Stimulated activated naive CD8-positive, alpha-beta T cell treated with anti-CD3 and anti-CD28 coated beads, Interleukin-15, amount 100 ng/mL, for 72 hours (primary cell): ENCODE measurements around the gene DOK7.

Experiments used
- ATAC-seq: fragments of 150-1000 bp; cut with Tn5 transposase; 2 replicates; pipeline ENCODE4 v1.10.0; 2021; ENCODE audit warnings: mild to moderate bottlenecking, moderate library complexity
- DNase-seq, 2 donors: peaks; one replicate each; pipeline ENCODE4 v3.0.0; 2021 to 2022
- H3K27ac Mint-ChIP-seq, 2 donors: one replicate each; pipeline ENCODE4 v1.8.0; 2022; ENCODE audit warnings: mild to moderate bottlenecking in 2 of 2, mixed read lengths in 2 of 2, moderate library complexity in 2 of 2
- H3K27me3 Mint-ChIP-seq: one replicate; pipeline ENCODE4 v1.8.0; 2022; ENCODE audit warnings: mixed read lengths
- H3K4me1 Mint-ChIP-seq: one replicate; pipeline ENCODE4 v1.8.0; 2022; ENCODE audit warnings: mild to moderate bottlenecking, mixed read lengths
- H3K4me3 Mint-ChIP-seq, 2 donors: one replicate each; pipeline ENCODE4 v1.8.0; 2022; ENCODE audit warnings: mild to moderate bottlenecking in 2 of 2, mixed read lengths in 2 of 2, moderate library complexity in 1 of 2
- H3K9me3 Mint-ChIP-seq, 2 donors: one replicate each; pipeline ENCODE4 v1.8.0; 2022; ENCODE audit warnings: mixed read lengths in 2 of 2

Gene DOK7

GRCh38 chr4:3436798-3437581, 26.1 kb upstream of the DOK7 start:
- Mint-ChIP-seq H3K4me3 (no peak overlapping the region), H3K9me3 (no peaks in the 10 kb centered on the region), H3K27me3 (no peaks in the 10 kb centered on the region), H3K4me1 (no peaks in the 10 kb centered on the region), H3K27ac (peak overlapping the region; percentile 61 to 86)
- DNase-seq (no peak), ATAC-seq (peak; percentile 47)

- no peak for ATAC-seq
- no peak for DNase-seq
- Mint-ChIP-seq H3K9me3 (no peaks in the 10 kb centered on the region), H3K4me1 (no peaks in the 10 kb centered on the region), H3K27ac (no peak overlapping the region), H3K27me3 (no peaks in the 10 kb centered on the region), H3K4me3 (no peak overlapping the region)
Measured at GRCh38 chr4:3437582-3437936, 25.5 kb upstream of the DOK7 start.

DNA sequence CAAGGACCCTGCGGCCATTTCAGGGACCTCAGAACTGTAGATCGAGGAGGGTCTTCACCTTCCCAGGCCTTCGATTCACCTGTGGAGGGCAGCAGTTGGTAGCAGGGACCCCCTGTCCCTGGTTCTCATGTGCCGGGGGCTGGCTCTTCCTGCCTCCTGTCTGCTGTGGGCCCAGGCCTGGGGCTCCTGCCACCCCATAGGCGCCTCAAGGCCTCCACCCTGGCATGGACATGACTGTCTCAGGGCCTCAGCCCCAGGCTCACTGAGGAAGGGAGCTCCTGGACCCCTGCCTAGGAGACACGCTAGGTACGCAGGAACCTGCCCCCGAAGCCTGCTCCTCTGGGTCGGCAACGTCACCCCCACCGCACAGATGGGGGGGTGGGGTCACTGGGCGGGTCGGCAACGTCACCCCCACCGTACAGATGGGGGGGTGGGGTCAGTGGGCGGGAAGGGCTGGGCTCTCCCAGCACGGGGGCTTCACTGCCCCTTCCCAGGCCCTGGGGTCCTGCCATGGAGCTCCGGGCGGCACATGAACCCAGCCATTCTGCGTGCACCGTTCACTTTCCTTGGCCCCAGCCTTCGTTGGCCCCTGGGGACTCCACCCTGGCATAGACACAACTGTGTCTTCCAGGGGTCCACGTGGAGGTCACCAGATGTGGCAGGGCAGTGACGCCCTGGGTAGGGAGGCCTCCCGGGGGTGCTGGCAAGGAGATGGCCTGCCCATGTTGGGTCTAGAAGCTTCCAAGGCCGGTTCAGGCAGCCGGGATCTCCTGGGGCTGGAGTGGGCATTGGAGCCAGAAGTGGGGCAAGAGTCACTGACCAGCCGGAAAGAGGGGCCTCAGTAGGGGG, 24.9 kb upstream of the DOK7 start:
- H3K4me1 Mint-ChIP-seq: no peaks in the 10 kb centered on the region
- H3K27me3 Mint-ChIP-seq: no peaks in the 10 kb centered on the region
- no peak overlapping the region for H3K4me3 Mint-ChIP-seq
- DNase-seq (no peak), ATAC-seq (no peak)
- no peaks in the 10 kb centered on the region for H3K9me3 Mint-ChIP-seq
- H3K27ac Mint-ChIP-seq: no peak overlapping the region

GRCh38 chr4:3438847-3439180, 24.3 kb upstream of the DOK7 start:
- no peak overlapping the region for H3K4me3 Mint-ChIP-seq
- no peaks in the 10 kb centered on the region for H3K27me3 Mint-ChIP-seq
- H3K4me1 Mint-ChIP-seq: no peaks in the 10 kb centered on the region
- no peaks in the 10 kb centered on the region for H3K9me3 Mint-ChIP-seq
- DNase-seq: no peak
- no peak for ATAC-seq
- H3K27ac Mint-ChIP-seq: peak overlapping the region in 1 of 2 donors; percentile 12

DNA sequence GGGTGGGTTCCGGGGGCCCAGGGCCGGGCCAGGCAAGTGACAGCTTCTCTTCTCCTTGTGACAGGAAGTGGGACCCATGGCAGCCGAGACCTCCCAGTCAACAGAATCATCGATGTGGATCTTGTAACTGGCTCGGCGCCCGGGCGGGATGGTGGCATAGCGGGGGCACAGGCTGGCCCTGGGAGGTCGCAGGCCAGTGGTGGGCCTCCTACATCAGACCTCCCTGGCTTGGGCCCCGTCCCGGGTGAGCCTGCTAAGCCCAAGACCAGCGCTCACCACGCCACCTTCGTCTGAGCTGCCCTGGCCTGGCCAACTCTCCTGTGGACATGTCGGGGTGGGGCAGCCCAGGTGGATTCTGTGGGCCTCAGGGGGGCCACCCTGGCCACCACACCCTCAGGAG, 23.7 kb upstream of the DOK7 start:
- peak overlapping the region in 1 of 2 donors; percentile 59 for H3K27ac Mint-ChIP-seq
- no peak for DNase-seq
- no peak overlapping the region for H3K4me3 Mint-ChIP-seq
- no peak for ATAC-seq
- H3K4me1 Mint-ChIP-seq: no peaks in the 10 kb centered on the region
- no peaks in the 10 kb centered on the region for H3K9me3 Mint-ChIP-seq
- H3K27me3 Mint-ChIP-seq: no peaks in the 10 kb centered on the region

- Mint-ChIP-seq H3K4me3 (no peak overlapping the region), H3K4me1 (no peaks in the 10 kb centered on the region), H3K27me3 (no peaks in the 10 kb centered on the region), H3K27ac (peak overlapping the region in 1 of 2 donors; percentile 86), H3K9me3 (no peaks in the 10 kb centered on the region)
- DNase-seq (no peak), ATAC-seq (no peak)
Measured at GRCh38 chr4:3440011-3440410, 23.1 kb upstream of the DOK7 start.

GRCh38 chr4:3440979-3441500, 22.1 kb upstream of the DOK7 start:
- H3K4me1 Mint-ChIP-seq: no peaks in the 10 kb centered on the region
- no peaks in the 10 kb centered on the region for H3K27me3 Mint-ChIP-seq
- ATAC-seq (no peak), DNase-seq (no peak)
- no peaks in the 10 kb centered on the region for H3K9me3 Mint-ChIP-seq
- H3K4me3 Mint-ChIP-seq: no peak overlapping the region
- no peak overlapping the region for H3K27ac Mint-ChIP-seq

- Mint-ChIP-seq H3K4me3 (no peak within 1 kb of the TSS), H3K27me3 (no peaks in the 10 kb centered on the region), H3K9me3 (no peaks in the 10 kb centered on the region), H3K4me1 (no peaks in the 10 kb centered on the region), H3K27ac (no peak within 1 kb of the TSS)
- DNase-seq: no peak
- no peak for ATAC-seq
Measured at GRCh38 chr4:3441501-3442459, 21.3 kb upstream of the DOK7 start, which contains the start of gene HGFAC. TSS of gene HGFAC (plus strand) at chr4:3441968. CDS start at chr4:3442002, 34 bp downstream.

- Mint-ChIP-seq H3K4me1 (no peaks in the 10 kb centered on the region), H3K27ac (no peak overlapping the region), H3K9me3 (no peaks in the 10 kb centered on the region), H3K27me3 (no peaks in the 10 kb centered on the region), H3K4me3 (no peak overlapping the region)
- no peak for DNase-seq
- no peak for ATAC-seq
Measured at GRCh38 chr4:3442460-3442958, 20.6 kb upstream of the DOK7 start.

DNA sequence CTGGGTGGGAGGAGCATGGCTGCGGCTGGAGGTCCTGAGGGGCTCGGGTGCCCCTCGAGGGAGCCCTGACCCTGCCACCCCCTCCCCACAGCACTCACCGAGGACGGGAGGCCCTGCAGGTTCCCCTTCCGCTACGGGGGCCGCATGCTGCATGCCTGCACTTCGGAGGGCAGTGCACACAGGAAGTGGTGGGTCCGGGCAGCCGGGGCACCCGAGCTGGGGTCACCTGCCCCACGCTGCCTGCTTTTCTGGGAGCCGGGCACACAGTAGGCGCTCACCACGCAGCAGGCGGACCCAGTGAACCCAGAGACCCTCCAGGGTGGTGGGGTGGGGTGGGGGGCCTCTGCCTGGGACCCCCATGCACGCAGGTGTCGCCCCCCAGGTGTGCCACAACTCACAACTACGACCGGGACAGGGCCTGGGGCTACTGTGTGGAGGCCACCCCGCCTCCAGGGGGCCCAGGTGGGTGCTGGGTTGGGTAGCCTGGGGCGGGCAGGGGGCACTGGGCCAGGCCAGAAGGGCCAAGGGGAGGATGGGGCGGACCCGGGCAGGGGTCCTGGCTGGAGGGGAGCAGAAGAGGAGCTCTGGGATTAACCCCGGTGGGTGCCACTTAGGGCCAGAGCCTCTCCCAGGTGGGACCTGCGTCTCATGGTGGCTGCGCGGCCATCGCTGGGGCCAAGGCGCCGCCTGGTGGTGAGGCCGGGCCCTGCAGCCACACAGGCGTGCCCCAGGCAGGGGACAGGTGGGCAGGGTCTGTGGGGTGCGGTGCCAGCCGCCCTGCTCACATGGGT, 20.0 kb upstream of the DOK7 start:
- no peak overlapping the region for H3K27ac Mint-ChIP-seq
- H3K9me3 Mint-ChIP-seq: no peaks in the 10 kb centered on the region
- no peaks in the 10 kb centered on the region for H3K27me3 Mint-ChIP-seq
- peak; percentile 73 to 79 for DNase-seq
- ATAC-seq: peak; percentile 58
- H3K4me3 Mint-ChIP-seq: no peak overlapping the region
- H3K4me1 Mint-ChIP-seq: no peaks in the 10 kb centered on the region

- Mint-ChIP-seq H3K27ac (no peak overlapping the region), H3K4me3 (no peak overlapping the region)
- ATAC-seq: no peak
Measured at GRCh38 chr4:3443750-3444309, 19.3 kb upstream of the DOK7 start.

GRCh38 chr4:3444351-3445110, 18.6 kb upstream of the DOK7 start:
- H3K27me3 Mint-ChIP-seq: no peaks in the 10 kb centered on the region
- no peaks in the 10 kb centered on the region for H3K9me3 Mint-ChIP-seq
- no peak overlapping the region for H3K4me3 Mint-ChIP-seq
- H3K27ac Mint-ChIP-seq: no peak overlapping the region
- DNase-seq (no peak), ATAC-seq (no peak)
- H3K4me1 Mint-ChIP-seq: no peaks in the 10 kb centered on the region

More at GRCh38 chr4:3443750-3444309, 19.3 kb upstream of the DOK7 start:
- H3K27me3 Mint-ChIP-seq: no peaks in the 10 kb centered on the region
- no peaks in the 10 kb centered on the region for H3K9me3 Mint-ChIP-seq
- no peaks in the 10 kb centered on the region for H3K4me1 Mint-ChIP-seq
- DNase-seq: no peak

GRCh38 chr4:3445111-3445820, 17.8 kb upstream of the DOK7 start:
- Mint-ChIP-seq H3K9me3 (no peaks in the 10 kb centered on the region), H3K27ac (no peak overlapping the region), H3K4me1 (no peaks in the 10 kb centered on the region), H3K27me3 (no peaks in the 10 kb centered on the region), H3K4me3 (no peak overlapping the region)
- no peak for DNase-seq
- ATAC-seq: no peak
